K562 (cell line): ENCODE data around the gene ARSK. TPM values are rescaled to one million over a fixed set of nuclear protein-coding genes. Genes with fewer than 3 reads are reported as not detected.
A peak's percentile ranks its signal among the peaks of the same experiment; 100 is the strongest.
"Not testable (repeated sequence)": the region's sequence is repeated elsewhere in the genome, so short reads cannot be mapped to it uniquely, and the experiment has no call there.

ENCODE experiments used
- ATAC-seq: fragments of 200-7000 bp; cut with Tn5 transposase; 3 replicates; pipeline ENCODE4 v1.9.1; 2020; ENCODE audit warnings: moderate library complexity
- BruUV-seq: library from RNA; stranded (reverse); fragments of 400-500 nt; replicated peaks from 2 replicates; lab custom pipeline; 2021; lab: Mats Ljungman, UMichigan
- CTCF ChIA-PET: fragments of 300-600 bp; formaldehyde crosslinking; extraction: SDS; loops from one replicate; lab custom pipeline; 2021; ENCODE audit warnings: low intra/inter-chr PET ratio; lab: Yijun Ruan, JAX
- POLR2A ChIA-PET: fragments of 300-600, 350-650 bp; sonication (Branson Sonifier 250); formaldehyde crosslinking; extraction: SDS; loops from one replicate; lab custom pipeline; 2021; ENCODE audit warnings: antibody characterized with exemption, inconsistent platforms; lab: Yijun Ruan, JAX
- DNase-seq, 4 experiments: peaks; one replicate each; pipeline versions ENCODE4 v3.0.0 to v3.0.0-alpha.2; 2011 to 2018; ENCODE audit warnings: low spot score in 3 of 4, mixed read lengths in 3 of 4; ENCODE audit errors: extremely low read depth in 1 of 4
- FAIRE-seq: peaks from 2 replicates; lab custom pipeline; 2011; peaks lifted over from hg19 to GRCh38; lab: Jason Lieb, UNC
- H2AFZ ChIP-seq: 2 replicates; pipeline ENCODE4 v1.6.0; 2011; ENCODE audit warnings: low read depth, low read length, control low read depth, inconsistent platforms
- H3K27ac ChIP-seq: fragments of 200-600 bp; 3 replicates; pipeline ENCODE4 v1.8.0; 2011; ENCODE audit warnings: low read depth, mild to moderate bottlenecking, control low read depth, inconsistent platforms, low read length, moderate library complexity, mixed read lengths; ENCODE audit errors: extremely low read depth
- H3K27me3 ChIP-seq, 2 experiments: fragments of 300-600 bp in 1 of 2; 2 replicates in 1 of 2; 3 replicates in 1 of 2; pipeline versions ENCODE4 v1.6.0 to v1.8.0; 2011; ENCODE audit warnings: inconsistent platforms in 2 of 2, low read length in 2 of 2, mild to moderate bottlenecking in 1 of 2, mixed read lengths in 1 of 2, moderate library complexity in 1 of 2; ENCODE audit not compliant: control insufficient read depth in 2 of 2, insufficient read depth in 2 of 2
- H3K36me3 ChIP-seq: fragments of 300-600 bp; 3 replicates; pipeline ENCODE4 v1.8.0; 2011; ENCODE audit warnings: mild to moderate bottlenecking, low read length, inconsistent platforms; ENCODE audit not compliant: control insufficient read depth, insufficient read depth
- H3K4me1 ChIP-seq, 2 experiments: fragments of 200-600 bp in 1 of 2; replicated peaks in 1 of 2; 2 replicates in 1 of 2; 3 replicates in 1 of 2; pipeline versions ENCODE4 v1.5.1 to v1.8.0; 2011; ENCODE audit warnings: inconsistent platforms in 2 of 2, low read length in 2 of 2, mild to moderate bottlenecking in 1 of 2, mixed read lengths in 1 of 2, moderate library complexity in 1 of 2; ENCODE audit not compliant: control insufficient read depth in 2 of 2, insufficient read depth in 2 of 2
- H3K4me2 ChIP-seq: 2 replicates; pipeline ENCODE4 v1.6.1; 2011; ENCODE audit warnings: low read length, control low read depth, inconsistent platforms, mixed read lengths; ENCODE audit not compliant: insufficient read depth
- H3K4me3 ChIP-seq: fragments of 200-600 bp; sonication (generic), shearing (Covaris generic); 2 replicates; pipeline ENCODE4 v1.5.1; 2016; ENCODE audit warnings: control low read depth, inconsistent platforms
- H3K79me2 ChIP-seq: fragments of 200-600 bp; 3 replicates; pipeline ENCODE4 v1.8.0; 2011; ENCODE audit warnings: low read length, inconsistent platforms; ENCODE audit not compliant: control insufficient read depth, insufficient read depth
- H3K9ac ChIP-seq, 2 experiments: 2 replicates each; pipeline versions ENCODE4 v1.6.0 to v1.6.1; 2011; ENCODE audit warnings: low read depth in 2 of 2, low read length in 2 of 2, control low read depth in 1 of 2, inconsistent platforms in 1 of 2, mild to moderate bottlenecking in 1 of 2, mixed read lengths in 1 of 2; ENCODE audit not compliant: insufficient read depth in 1 of 2
- H3K9me1 ChIP-seq: one replicate; pipeline ENCODE4 v1.6.0; 2011; ENCODE audit warnings: inconsistent platforms, mild to moderate bottlenecking, low read length, moderate library complexity; ENCODE audit not compliant: control insufficient read depth, insufficient read depth
- H3K9me3 ChIP-seq: replicated peaks from 2 replicates; pipeline ENCODE4 v1.5.1; 2011; ENCODE audit warnings: low read depth, low read length, inconsistent platforms; ENCODE audit not compliant: control insufficient read depth, insufficient read depth
- H4K20me1 ChIP-seq: replicated peaks from 2 replicates; pipeline ENCODE4 v1.6.1; 2011; ENCODE audit warnings: low read length, inconsistent platforms, mixed read lengths; ENCODE audit not compliant: control insufficient read depth, insufficient read depth
- CREB3 ChIP-seq: fragments of 450-650 bp; conservative IDR thresholded peaks from 2 replicates; pipeline ENCODE4 v1.6.1; 2016; ENCODE audit warnings: missing genetic modification characterization, low read depth, mild to moderate bottlenecking, missing compliant biosample characterization, moderate library complexity
- FOXA3 ChIP-seq, 2 experiments: fragments of 450-650 bp in 1 of 2; sonication (generic) in 1 of 2; formaldehyde crosslinking; IDR thresholded peaks in 1 of 2; conservative IDR thresholded peaks in 1 of 2; 2 replicates each; pipeline versions ENCODE4 v1.4.0 to v1.8.0; 2020 to 2022; ENCODE audit warnings: mild to moderate bottlenecking in 2 of 2, missing genetic modification reagents in 1 of 2
- MTF1 ChIP-seq: fragments of 250-450 bp; sonication (Bioruptor Pico); IDR thresholded peaks from 2 replicates; pipeline ENCODE4 v1.9.0; 2021; ENCODE audit warnings: moderate library complexity, mild to moderate bottlenecking, inconsistent platforms, borderline replicate concordance
- NFIX ChIP-seq: fragments of 250-450 bp; sonication (Bioruptor Pico); IDR thresholded peaks from 2 replicates; pipeline ENCODE4 v1.4.0; 2020; ENCODE audit warnings: low read depth, mild to moderate bottlenecking, moderate library complexity
- TAL1 ChIP-seq: fragments of 450-650 bp; IDR thresholded peaks from 2 replicates; pipeline ENCODE4 v1.6.1; 2016; ENCODE audit warnings: mild to moderate bottlenecking
- THRAP3 ChIP-seq: fragments of 450-650 bp; IDR thresholded peaks from 2 replicates; pipeline ENCODE4 v1.6.1; 2016; ENCODE audit warnings: mild to moderate bottlenecking, inconsistent platforms, borderline replicate concordance
- TRIM24 ChIP-seq, 2 experiments: fragments of 450-650 bp; IDR thresholded peaks; 2 replicates each; pipeline ENCODE4 v1.6.1; 2016
- TRIM28 ChIP-seq: fragments of 450-650 bp; IDR thresholded peaks from 2 replicates; pipeline ENCODE4 v1.6.1; 2017
- ZNF408 ChIP-seq: fragments of 250-450 bp; sonication (Bioruptor Pico); IDR thresholded peaks from 2 replicates; pipeline ENCODE4 v1.4.0; 2020; ENCODE audit warnings: low read depth, mild to moderate bottlenecking, moderate library complexity
- ZNF445 ChIP-seq: fragments of 250-450 bp; sonication (Bioruptor Pico); IDR thresholded peaks from 2 replicates; pipeline ENCODE4 v1.4.0; 2020; ENCODE audit warnings: low read depth, mild to moderate bottlenecking, moderate library complexity
- ZNF592 ChIP-seq: fragments of 450-650 bp; IDR thresholded peaks from 2 replicates; pipeline ENCODE4 v1.6.1; 2017; ENCODE audit warnings: antibody characterized with exemption, mild to moderate bottlenecking
- WGBS: fragments of 100-300 bp; shearing (Covaris generic); methylation state at CpG from one replicate; pipeline ENCODE4 v1.1.6; 2016; ENCODE audit warnings: low coverage, mixed read lengths; ENCODE audit not compliant: insufficient coverage; ENCODE audit errors: missing lambda C conversion rate; 5-methylcytosine and 5-hydroxymethylcytosine counted together
- in situ Hi-C: fragments of 300-500 bp; cut with MboI; formaldehyde crosslinking; loops from 4 replicates; pipeline ENCODE4 v1.15.0; 2018; ENCODE audit warnings: inconsistent platforms, mixed read lengths
- intact Hi-C: fragments of 100-400 bp; cut with micrococcal nuclease; formaldehyde crosslinking; loops from 2 replicates; pipeline ENCODE4 v1.14.2; 2022
- polyA plus RNA-seq, 8 experiments: library from polyadenylated mRNA; depleted of rRNA in 4 of 8; stranded (reverse) in 5 of 8; unstranded in 3 of 8; fragments of >200 nt; fragmentation: Nextera tagmentation in 2 of 8; fragmentation: Illumina TruSeq in 1 of 8; extraction: Ambion mirVana in 2 of 8; extraction: Trizol in 1 of 8; gene quantifications; 2 replicates each; pipeline versions ENCODE4 v1.2.1 to v1.2.3, GENCODE V29; 2011 to 2014; ENCODE audit warnings: inconsistent platforms in 1 of 8, missing spikeins in 1 of 8
- total RNA-seq, 7 experiments: library from RNA; depleted of rRNA in 6 of 7; stranded (reverse); fragments of >200 nt in 6 of 7; fragmentation: Illumina TruSeq in 2 of 7; extraction: Trizol in 2 of 7; gene quantifications; 2 replicates each; pipeline versions ENCODE4 v1.2.1 to v1.2.3, GENCODE V29; 2011 to 2021; ENCODE audit warnings: low replicate concordance in 1 of 7

ARSK gene
- total and polyA plus RNA-seq, 9 of the 15 experiments (the other 6 are each of a cell fraction or from before 2014, with no cell fraction given), result 2.7 to 9.4 (median 7.1) TPM

GRCh38 chr5:95646226-95646568, 91.3 kb downstream of the ARSK start:
- intact Hi-C loops (loop anchor here (1.0 to 10.0 kb wide), 4 partner anchors 66 to 681 kb away; partner anchors contain the start of gene ARSK), in situ Hi-C loops (loop anchor here (25.0 kb wide), 1 partner anchor 691 kb away; no protein-coding TSS in a partner anchor)
- Histone ChIP-seq H3K79me2 (peaks cover 43% of the 10 kb centered on the region), H3K4me1 (peaks cover 13 to 18% of the 10 kb centered on the region in 2 experiments), H3K27ac (peak overlapping the region; percentile 60; the same call in 2 of the 3 replicates), H2AFZ (peak overlapping the region; percentile 78)
- POLR2A ChIA-PET, result interaction anchor here (0.6 to 1.8 kb wide), 15 partner anchors 9 to 273 kb away, joined by 3 to 15 read pairs (median 4); partner anchors contain the start of genes GLRX and RHOBTB3
- CTCF ChIA-PET, result interaction anchor here (1.0 to 2.4 kb wide), 2 partner anchors 197 to 201 kb away, joined by 3 to 8 read pairs; no protein-coding TSS in a partner anchor
- 97% methylated on average over 12 of the region's 17 CpGs for WGBS
- H3K4me2 ChIP-seq, H3K36me3 ChIP-seq, H4K20me1 ChIP-seq, H3K9me1 ChIP-seq, DNase-seq, H3K9ac ChIP-seq, ATAC-seq, H3K27me3 ChIP-seq, H3K9me3 ChIP-seq, H3K4me3 ChIP-seq, FAIRE-seq, BruUV-seq: not testable (repeated sequence)
- TF ChIP-seq ZNF592 (peak; percentile 87), ZNF408 (0 out of 2 replicates have a peak, but pooled peaks have one; percentile 58), FOXA3 (CRISPR knock-in tag; conservative IDR thresholded peaks at IDR 0.05 in 1 of 2, IDR thresholded peaks at IDR 0.05 in 1 of 2) (0 out of 4 replicates have a peak, but pooled peaks of 1 of the 2 experiments have one; percentile 18), THRAP3 (peak; percentile 85), TRIM28 (0 out of 2 replicates have a peak, but pooled peaks have one; percentile 38), ZNF445 (CRISPR knock-in tag) (0 out of 2 replicates have a peak, but pooled peaks have one; percentile 58), CREB3 (tag) (peak; percentile 55; the same call in 1 of the 2 replicates), TRIM24 (IDR thresholded peaks at IDR 0.05) (peak in 1 of 2 experiments; percentile 61; a peak in 2 of 4 replicates), TAL1 (0 out of 2 replicates have a peak, but pooled peaks have one; percentile 0), MTF1 (CRISPR knock-in tag) (0 out of 2 replicates have a peak, but pooled peaks have one; percentile 78), NFIX (CRISPR knock-in tag) (peak; percentile 36; the same call in 1 of the 2 replicates)
